Mesenchymal stem cell (in vitro differentiated cells and primary cell): ENCODE measurements around the gene ZNF548.

Source experiments
- DNase-seq: peaks from one replicate; pipeline ENCODE4 v3.0.0-alpha.2; 2013
- H2AFZ ChIP-seq: one replicate; pipeline ENCODE4 v1.6.1; 2013; ENCODE audit warnings: low read depth, mild to moderate bottlenecking, control low read depth, inconsistent platforms, low read length, moderate library complexity
- H2AK5ac ChIP-seq: 2 replicates; pipeline ENCODE4 v1.6.1; 2013; ENCODE audit warnings: low read length, moderate library complexity, mild to moderate bottlenecking, inconsistent platforms; ENCODE audit not compliant: severe bottlenecking
- H2BK120ac ChIP-seq: one replicate; pipeline ENCODE4 v1.6.1; 2013; ENCODE audit warnings: low read depth, mild to moderate bottlenecking, inconsistent platforms, low read length, moderate library complexity
- H2BK12ac ChIP-seq, 2 experiments: one replicate each; pipeline ENCODE4 v1.6.1; 2013; ENCODE audit warnings: inconsistent platforms in 2 of 2, low read length in 2 of 2, mild to moderate bottlenecking in 2 of 2, moderate library complexity in 2 of 2, control low read depth in 1 of 2
- H2BK15ac ChIP-seq: one replicate; pipeline ENCODE4 v1.6.1; 2013; ENCODE audit warnings: mild to moderate bottlenecking, low read depth, inconsistent platforms; ENCODE audit not compliant: poor library complexity, severe bottlenecking
- H2BK5ac ChIP-seq: 2 replicates; pipeline ENCODE4 v1.6.1; 2013; ENCODE audit warnings: low read depth, mild to moderate bottlenecking, low read length, control low read depth, inconsistent platforms; ENCODE audit not compliant: poor library complexity, severe bottlenecking
- H3K14ac ChIP-seq, 2 experiments: one replicate each; pipeline ENCODE4 v1.6.1; 2013; ENCODE audit warnings: inconsistent platforms in 2 of 2, low read length in 2 of 2, control low read depth in 1 of 2, mild to moderate bottlenecking in 1 of 2, moderate library complexity in 1 of 2
- H3K18ac ChIP-seq, 2 experiments: one replicate each; pipeline ENCODE4 v1.6.1; 2013; ENCODE audit warnings: inconsistent platforms in 2 of 2, low read length in 2 of 2, control low read depth in 1 of 2, low read depth in 1 of 2, mild to moderate bottlenecking in 1 of 2
- H3K23ac ChIP-seq, 2 experiments: one replicate each; pipeline ENCODE4 v1.6.1; 2013; ENCODE audit warnings: inconsistent platforms in 2 of 2, low read length in 2 of 2, mild to moderate bottlenecking in 2 of 2, moderate library complexity in 2 of 2, control low read depth in 1 of 2
- H3K27ac ChIP-seq: 2 replicates; pipeline ENCODE4 v1.5.1; 2013; ENCODE audit warnings: mild to moderate bottlenecking, moderate library complexity, low read length, control low read depth, inconsistent platforms; ENCODE audit not compliant: poor library complexity, severe bottlenecking
- H3K27me3 ChIP-seq, 2 experiments: 2 replicates each; pipeline versions ENCODE4 v1.6.1 to v1.7.0; 2013; ENCODE audit warnings: low read length in 2 of 2, mild to moderate bottlenecking in 2 of 2, moderate library complexity in 2 of 2, control low read depth in 1 of 2, inconsistent platforms in 1 of 2; ENCODE audit not compliant: control insufficient read depth in 1 of 2, insufficient read depth in 1 of 2
- H3K36me3 ChIP-seq, 2 experiments: 2 replicates each; pipeline versions ENCODE4 v1.6.1 to v1.7.0; 2013; ENCODE audit warnings: low read length in 2 of 2, control low read depth in 1 of 2, inconsistent platforms in 1 of 2, low read depth in 1 of 2, mild to moderate bottlenecking in 1 of 2; ENCODE audit not compliant: insufficient read depth in 2 of 2, control insufficient read depth in 1 of 2
- H3K4ac ChIP-seq, 2 experiments: one replicate each; pipeline ENCODE4 v1.6.1; 2013; ENCODE audit warnings: inconsistent platforms in 2 of 2, low read length in 2 of 2, mild to moderate bottlenecking in 2 of 2, moderate library complexity in 2 of 2, control low read depth in 1 of 2, low read depth in 1 of 2
- H3K4me1 ChIP-seq: 2 replicates; pipeline ENCODE4 v1.6.1; 2013; ENCODE audit warnings: low read depth, low read length, control low read depth; ENCODE audit not compliant: control insufficient read depth, insufficient read depth
- H3K4me2 ChIP-seq: 2 replicates; pipeline ENCODE4 v1.6.1; 2013; ENCODE audit warnings: low read length, mild to moderate bottlenecking, inconsistent platforms; ENCODE audit not compliant: poor library complexity, severe bottlenecking
- H3K4me3 ChIP-seq, 2 experiments: 2 replicates each; pipeline versions ENCODE4 v1.5.1 to v1.7.0; 2013; ENCODE audit warnings: low read length in 2 of 2, mild to moderate bottlenecking in 2 of 2, control low read depth in 1 of 2, low read depth in 1 of 2; ENCODE audit not compliant: insufficient read depth in 1 of 2
- H3K79me1 ChIP-seq: replicated peaks from 2 replicates; pipeline ENCODE4 v1.6.1; 2013; ENCODE audit warnings: mild to moderate bottlenecking, control low read depth, low read length, inconsistent platforms; ENCODE audit not compliant: poor library complexity, severe bottlenecking
- H3K9ac ChIP-seq: 2 replicates; pipeline ENCODE4 v1.7.0; 2013; ENCODE audit warnings: mild to moderate bottlenecking, low read length, moderate library complexity
- H3K9me3 ChIP-seq: 2 replicates; pipeline ENCODE4 v1.7.0; 2013; ENCODE audit warnings: mild to moderate bottlenecking, low read length; ENCODE audit not compliant: control insufficient read depth
- H4K8ac ChIP-seq: one replicate; pipeline ENCODE4 v1.6.1; 2013; ENCODE audit warnings: inconsistent platforms, mild to moderate bottlenecking, low read length, moderate library complexity
- H4K91ac ChIP-seq: one replicate; pipeline ENCODE4 v1.6.1; 2013; ENCODE audit warnings: mild to moderate bottlenecking, low read length, inconsistent platforms
- whole genome bisulfite sequencing: methylation state at CpG from one replicate; pipeline ENCODE4 v1.1.7; 2013; ENCODE audit warnings: mixed read lengths; 5-methylcytosine and 5-hydroxymethylcytosine counted together

The ZNF548 gene

DNA sequence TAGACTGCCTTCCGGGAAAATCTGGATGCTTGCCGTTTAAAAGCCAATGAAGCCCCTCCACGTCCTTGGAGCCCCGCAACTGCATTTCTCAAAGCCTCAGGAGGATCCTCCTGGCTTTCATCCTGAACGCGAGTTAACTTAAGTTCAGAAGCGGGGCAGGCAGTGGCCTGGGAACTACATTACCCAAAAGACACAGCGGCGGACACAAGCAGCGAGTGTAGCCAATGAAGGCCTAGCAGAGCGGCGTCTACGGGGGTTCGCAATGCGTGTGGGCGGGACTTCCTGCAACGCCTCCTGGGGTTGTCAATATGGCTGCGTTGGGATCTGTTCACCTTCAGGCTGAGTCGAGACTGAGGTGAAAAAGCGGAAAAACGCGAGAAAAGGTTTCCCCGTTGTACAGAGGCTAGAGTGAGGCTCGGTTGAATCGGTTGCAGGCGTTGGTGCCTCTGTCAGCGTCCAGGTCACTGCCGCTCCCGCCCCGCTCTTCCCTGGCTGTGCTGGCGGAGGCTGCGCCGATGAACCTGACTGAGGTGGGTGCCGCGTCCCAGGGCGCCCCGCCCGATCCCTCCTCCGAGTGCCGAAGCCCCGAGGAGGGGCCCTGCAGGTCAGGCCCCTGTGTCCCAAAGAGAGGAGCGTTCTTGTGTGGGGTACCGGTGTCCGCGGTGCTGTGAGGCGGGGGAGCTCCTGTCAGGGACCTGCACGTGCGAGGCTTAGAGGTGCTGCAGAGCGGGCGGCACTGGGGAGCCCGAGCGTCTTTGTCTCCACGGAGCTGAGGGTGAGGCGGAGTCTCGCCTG is 21.4 kb downstream of the ZNF548 start, which contains the start of gene ZNF17:
Gene ZNF17, plus strand, starts transcription at position 285 of the 795 bp plus-strand sequence. CDS start 2,455 bp downstream, outside the sequence.
- Histone ChIP-seq H3K9ac (peak within 1 kb of the TSS; percentile 91), H3K36me3 (peaks cover 22 to 27% of the 10 kb centered on the region in 2 experiments), H3K4ac (peak within 1 kb of the TSS in 1 of 2 experiments; percentile 34), H2AK5ac (no peak within 1 kb of the TSS), H4K91ac (no peak within 1 kb of the TSS), H3K23ac (no peak within 1 kb of the TSS), H3K18ac (peak within 1 kb of the TSS in 1 of 2 experiments; percentile 65), H2BK15ac (no peak within 1 kb of the TSS), H2BK12ac (no peak within 1 kb of the TSS), H3K4me3 (peak within 1 kb of the TSS; percentile 93 to 95), H2AFZ (peak within 1 kb of the TSS; percentile 82), H3K4me2 (peak within 1 kb of the TSS; percentile 88), H3K14ac (peak within 1 kb of the TSS in 1 of 2 experiments; percentile 69), H3K27ac (peak within 1 kb of the TSS; percentile 26), H2BK5ac (no peak within 1 kb of the TSS), H3K79me1 (peaks cover 31% of the 10 kb centered on the region), H2BK120ac (no peak within 1 kb of the TSS), H3K27me3 (no peaks in the 10 kb centered on the region), H4K8ac (peak within 1 kb of the TSS; percentile 85), H3K4me1 (peaks cover 7% of the 10 kb centered on the region), H3K9me3 (no peaks in the 10 kb centered on the region)
- under 1% methylated on average over 55 of the region's 55 CpGs for WGBS
- peak; percentile 95 for DNase-seq

DNA sequence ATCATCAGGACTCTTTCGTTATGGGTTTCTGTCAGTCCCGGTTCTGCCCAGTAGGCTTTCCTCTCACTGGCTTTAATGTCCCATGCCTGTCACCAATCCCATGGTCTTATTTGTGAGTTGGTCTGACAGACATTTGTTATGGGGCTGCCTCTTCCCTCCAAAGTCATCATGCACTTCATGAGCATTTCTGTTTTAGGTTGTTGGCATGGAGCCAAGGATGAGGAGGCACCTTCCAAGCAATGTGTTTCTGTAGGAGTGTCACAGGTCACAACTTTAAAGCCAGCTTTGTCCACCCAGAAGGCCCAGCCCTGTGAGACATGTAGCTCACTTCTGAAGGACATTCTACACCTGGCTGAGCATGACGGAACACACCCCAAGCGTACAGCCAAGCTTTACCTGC is 29.8 kb downstream of the ZNF548 start:
- Histone ChIP-seq H2BK12ac (no peak overlapping the region), H3K4me2 (no peak overlapping the region), H3K9me3 (peaks cover 44% of the 10 kb centered on the region), H2BK15ac (no peak overlapping the region), H2BK5ac (no peak overlapping the region), H2BK120ac (no peak overlapping the region), H3K4me3 (peak overlapping the region in 1 of 2 experiments; percentile 2), H3K4me1 (no peaks in the 10 kb centered on the region), H4K91ac (no peak overlapping the region), H3K27ac (no peak overlapping the region), H2AK5ac (no peak overlapping the region), H4K8ac (no peak overlapping the region), H3K9ac (no peak overlapping the region), H3K27me3 (no peaks in the 10 kb centered on the region), H3K14ac (no peak overlapping the region), H3K4ac (no peak overlapping the region), H3K23ac (no peak overlapping the region), H3K79me1 (peaks cover 39% of the 10 kb centered on the region), H2AFZ (no peak overlapping the region), H3K18ac (no peak overlapping the region), H3K36me3 (peaks cover 47 to 76% of the 10 kb centered on the region in 2 experiments)
- no peak for DNase-seq
- 100% methylated on average over 2 of the region's 4 CpGs for WGBS

DNA sequence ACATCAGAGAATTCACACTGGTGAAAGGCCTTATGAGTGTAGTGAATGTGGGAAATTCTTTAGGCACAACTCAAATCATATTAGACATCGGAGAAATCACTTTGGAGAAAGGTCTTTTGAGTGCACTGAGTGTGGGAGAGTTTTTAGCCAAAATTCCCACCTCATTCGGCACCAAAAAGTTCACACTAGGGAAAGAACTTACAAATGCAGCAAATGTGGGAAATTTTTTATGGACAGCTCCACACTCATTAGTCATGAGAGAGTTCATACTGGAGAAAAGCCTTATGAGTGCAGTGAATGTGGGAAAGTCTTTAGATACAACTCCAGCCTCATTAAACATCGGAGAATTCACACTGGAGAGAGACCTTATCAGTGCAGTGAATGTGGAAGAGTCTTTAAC is 31.4 kb downstream of the ZNF548 start:
- no peak for DNase-seq
- no peak overlapping the region for H2AK5ac ChIP-seq
- H3K9ac ChIP-seq: no peak overlapping the region
- no CpG with 5 or more reads among the region's 3 CpGs for WGBS
- no peak overlapping the region for H4K8ac ChIP-seq
- no peak overlapping the region for H2BK5ac ChIP-seq
- no peak overlapping the region for H3K4ac ChIP-seq
- H3K4me3 ChIP-seq: peak overlapping the region in 1 of 2 experiments; percentile 42
- no peak overlapping the region for H2AFZ ChIP-seq
- no peak overlapping the region for H4K91ac ChIP-seq
- H3K18ac ChIP-seq: no peak overlapping the region
- H3K27ac ChIP-seq: no peak overlapping the region
- no peaks in the 10 kb centered on the region for H3K4me1 ChIP-seq
- H3K79me1 ChIP-seq: peaks cover 28% of the 10 kb centered on the region
- H3K36me3 ChIP-seq: peaks cover 35 to 62% of the 10 kb centered on the region in 2 experiments
- no peak overlapping the region for H3K4me2 ChIP-seq
- H3K9me3 ChIP-seq: peaks cover 44% of the 10 kb centered on the region
- H2BK15ac ChIP-seq: no peak overlapping the region
- no peak overlapping the region for H3K23ac ChIP-seq
- no peak overlapping the region for H3K14ac ChIP-seq
- no peak overlapping the region for H2BK120ac ChIP-seq
- H2BK12ac ChIP-seq: no peak overlapping the region
- no peaks in the 10 kb centered on the region for H3K27me3 ChIP-seq

DNA sequence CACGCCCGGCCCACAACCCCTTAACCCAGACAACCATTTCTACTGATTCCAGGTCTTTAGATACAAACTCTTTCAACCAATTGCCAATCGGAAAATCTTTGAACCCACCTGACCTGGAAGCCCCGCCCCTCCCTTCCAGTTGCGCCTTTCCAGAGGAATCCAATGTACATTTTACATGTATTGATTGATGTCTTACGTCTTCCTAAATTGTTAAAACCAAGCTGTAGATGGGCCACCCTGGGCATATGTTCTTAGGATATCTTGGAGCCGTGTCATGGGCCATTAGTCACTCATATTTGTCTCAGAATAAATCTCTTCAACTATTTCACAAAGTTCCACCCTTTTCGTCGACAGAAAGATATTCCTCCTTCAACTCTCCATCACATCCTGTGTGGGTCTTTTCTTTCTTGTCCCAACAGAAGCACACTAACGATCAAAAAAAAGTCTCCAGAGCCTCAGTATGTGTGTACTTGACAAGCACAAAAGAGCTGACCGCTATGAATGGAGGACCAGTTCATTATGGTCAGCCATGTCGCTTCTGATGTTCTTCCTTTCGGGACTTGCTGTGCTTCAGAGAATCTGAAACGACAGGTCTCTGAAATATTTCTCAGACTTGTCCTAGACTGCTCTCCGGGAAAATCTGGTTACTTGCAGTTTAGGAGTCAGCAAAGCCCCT is 44.9 kb downstream of the ZNF548 start:
- Histone ChIP-seq H2AFZ (no peak overlapping the region), H2BK120ac (no peak overlapping the region), H3K9me3 (no peaks in the 10 kb centered on the region), H2AK5ac (no peak overlapping the region), H4K8ac (peak overlapping the region; percentile 27), H3K4ac (peak overlapping the region in 1 of 2 experiments; percentile 38), H3K4me2 (peak overlapping the region; percentile 96), H3K23ac (no peak overlapping the region), H2BK15ac (no peak overlapping the region), H3K27ac (peak overlapping the region; percentile 28), H3K14ac (no peak overlapping the region), H3K4me1 (peaks cover 2% of the 10 kb centered on the region), H4K91ac (no peak overlapping the region), H2BK12ac (no peak overlapping the region), H3K18ac (peak overlapping the region in 1 of 2 experiments; percentile 34), H3K27me3 (no peaks in the 10 kb centered on the region), H3K36me3 (peaks cover 14 to 17% of the 10 kb centered on the region in 2 experiments), H3K9ac (peak overlapping the region; percentile 83), H3K4me3 (peak overlapping the region; percentile 83 to 90), H3K79me1 (peaks cover 18% of the 10 kb centered on the region), H2BK5ac (no peak overlapping the region)
- WGBS: 39% methylated on average over 15 of the region's 15 CpGs
- no peak for DNase-seq
